Natural killer cell (primary cell): Measurements from ENCODE around the gene SPRY4. TPM values are rescaled to one million over a fixed set of nuclear protein-coding genes. Genes with fewer than 3 reads are reported as not detected.

ENCODE experiments used
- ATAC-seq, 3 donors: fragments of 150-1000 bp in 2 of 3; fragments of 200-7000 bp in 1 of 3; cut with Tn5 transposase; 1 replicate in 1 of 3; 2 replicates in 2 of 3; pipeline ENCODE4 v1.10.0; 2021; ENCODE audit warnings: mild to moderate bottlenecking in 2 of 3, moderate library complexity in 2 of 3
- DNase-seq, 2 donors: peaks; one replicate each; pipeline versions ENCODE4 v3.0.0 to v3.0.0-alpha.2; 2013 to 2021; ENCODE audit warnings: mixed read lengths in 1 of 2
- H3K27ac ChIP-seq: one replicate; pipeline ENCODE4 v1.5.1; 2013; ENCODE audit warnings: mild to moderate bottlenecking, low read length
- H3K27me3 ChIP-seq: one replicate; pipeline ENCODE4 v1.6.1; 2013; ENCODE audit warnings: low read length; ENCODE audit not compliant: control insufficient read depth, insufficient read depth
- H3K36me3 ChIP-seq: one replicate; pipeline ENCODE4 v1.6.1; 2013; ENCODE audit warnings: low read length; ENCODE audit not compliant: control insufficient read depth, insufficient read depth
- H3K4me1 ChIP-seq: one replicate; pipeline ENCODE4 v1.6.1; 2013; ENCODE audit warnings: low read length; ENCODE audit not compliant: control insufficient read depth, insufficient read depth
- H3K4me3 ChIP-seq: one replicate; pipeline ENCODE4 v1.5.1; 2013; ENCODE audit warnings: low read length
- H3K9me3 ChIP-seq: one replicate; pipeline ENCODE4 v1.6.1; 2013; ENCODE audit warnings: low read length; ENCODE audit not compliant: control insufficient read depth, insufficient read depth
- H3K27ac Mint-ChIP-seq, 2 donors: one replicate each; pipeline ENCODE4 v1.8.0; 2022; ENCODE audit warnings: mild to moderate bottlenecking in 2 of 2, mixed read lengths in 2 of 2, moderate library complexity in 1 of 2
- H3K27me3 Mint-ChIP-seq, 2 donors: one replicate each; pipeline ENCODE4 v1.8.0; 2022; ENCODE audit warnings: low read depth in 2 of 2, mixed read lengths in 2 of 2
- H3K36me3 Mint-ChIP-seq: one replicate; pipeline ENCODE4 v1.8.0; 2022; ENCODE audit warnings: mixed read lengths
- H3K4me1 Mint-ChIP-seq, 2 donors: one replicate each; pipeline ENCODE4 v1.8.0; 2022; ENCODE audit warnings: mixed read lengths in 2 of 2
- H3K4me3 Mint-ChIP-seq: one replicate; pipeline ENCODE4 v1.8.0; 2022; ENCODE audit warnings: mild to moderate bottlenecking, moderate library complexity, mixed read lengths
- H3K9me3 Mint-ChIP-seq, 2 donors: one replicate each; pipeline ENCODE4 v1.8.0; 2022; ENCODE audit warnings: mixed read lengths in 2 of 2
- WGBS: methylation state at CpG from one replicate; pipeline ENCODE4 v1.1.7; 2013; ENCODE audit warnings: missing lambda C conversion rate; ENCODE audit not compliant: insufficient coverage; 5-methylcytosine and 5-hydroxymethylcytosine counted together
- intact Hi-C: fragments of 100-400 bp; cut with micrococcal nuclease; formaldehyde crosslinking; loops from one replicate; pipeline ENCODE4 v1.14.2; 2022
- total RNA-seq, 4 donors: library from RNA; stranded (reverse); fragments of 120-200 nt in 1 of 4; gene quantifications; one replicate each; pipeline versions ENCODE4 v1.2.3 to v1.2.4, GENCODE V29; 2013 to 2022
- TF ChIP-seq, protein P1 (sequence below): fragments of 200-600 bp; IDR thresholded peaks from one replicate; pipeline ENCODE4 v1.8.0; 2022; ENCODE audit warnings: antibody characterized with exemption

Gene SPRY4
- total RNA-seq, 3 donors from 2014 or later (not counting 1 experiment from before 2014, with no cell fraction given) = 0.20 to 1.3 (median 0.40) TPM

DNA sequence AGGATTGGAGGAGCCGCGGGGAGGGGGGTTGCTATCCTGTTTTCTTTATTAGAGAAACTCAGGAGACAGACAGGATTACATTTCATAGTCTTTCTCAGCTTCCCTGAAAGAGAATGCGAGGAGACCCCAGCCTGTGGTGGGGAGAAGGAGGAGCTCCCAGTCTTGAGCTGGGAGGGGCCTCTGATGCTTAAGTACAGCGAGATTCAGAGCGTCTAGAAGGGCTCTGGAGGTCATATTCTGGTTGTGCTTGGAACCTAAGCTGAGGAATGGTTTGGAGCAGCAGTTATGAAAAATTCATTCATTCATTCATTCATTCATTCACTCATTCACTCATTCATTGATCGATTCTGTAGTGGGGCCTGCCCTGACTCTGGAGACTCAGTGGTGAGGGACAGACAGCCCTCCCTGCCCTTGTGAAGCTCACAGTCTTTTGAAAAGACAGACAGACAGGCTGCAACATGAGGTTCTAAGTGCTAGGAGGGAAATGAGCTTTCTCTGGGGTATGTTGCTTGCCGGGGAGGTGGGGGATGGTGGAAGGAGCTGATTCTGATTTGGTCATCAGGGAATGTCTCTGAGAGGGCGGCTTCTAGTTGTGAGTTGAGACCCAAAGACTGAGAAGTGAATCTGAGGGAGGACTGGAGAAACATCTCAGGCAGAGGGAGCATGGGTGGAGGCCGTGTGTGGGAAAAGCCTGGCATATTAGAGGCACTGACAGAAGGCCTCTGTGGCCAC is 2.5 kb upstream of the SPRY4 start:
- Histone ChIP-seq H3K4me1 (peaks cover 32% of the 10 kb centered on the region), H3K27me3 (peaks cover 33% of the 10 kb centered on the region), H3K36me3 (no peaks in the 10 kb centered on the region), H3K4me3 (no peak overlapping the region), H3K9me3 (no peaks in the 10 kb centered on the region), H3K27ac (no peak overlapping the region)
- H3K27ac Mint-ChIP-seq = no peak overlapping the region
- no peak for DNase-seq
- H3K9me3 Mint-ChIP-seq = no peaks in the 10 kb centered on the region
- 77% methylated on average over 9 of the region's 9 CpGs for WGBS
- H3K27me3 Mint-ChIP-seq = peaks cover 28% of the 10 kb centered on the region in 2 donors
- ATAC-seq = no peak
- intact Hi-C loops = no loop called here
- H3K4me3 Mint-ChIP-seq = no peak overlapping the region
- TF ChIP-seq, protein P1, sequence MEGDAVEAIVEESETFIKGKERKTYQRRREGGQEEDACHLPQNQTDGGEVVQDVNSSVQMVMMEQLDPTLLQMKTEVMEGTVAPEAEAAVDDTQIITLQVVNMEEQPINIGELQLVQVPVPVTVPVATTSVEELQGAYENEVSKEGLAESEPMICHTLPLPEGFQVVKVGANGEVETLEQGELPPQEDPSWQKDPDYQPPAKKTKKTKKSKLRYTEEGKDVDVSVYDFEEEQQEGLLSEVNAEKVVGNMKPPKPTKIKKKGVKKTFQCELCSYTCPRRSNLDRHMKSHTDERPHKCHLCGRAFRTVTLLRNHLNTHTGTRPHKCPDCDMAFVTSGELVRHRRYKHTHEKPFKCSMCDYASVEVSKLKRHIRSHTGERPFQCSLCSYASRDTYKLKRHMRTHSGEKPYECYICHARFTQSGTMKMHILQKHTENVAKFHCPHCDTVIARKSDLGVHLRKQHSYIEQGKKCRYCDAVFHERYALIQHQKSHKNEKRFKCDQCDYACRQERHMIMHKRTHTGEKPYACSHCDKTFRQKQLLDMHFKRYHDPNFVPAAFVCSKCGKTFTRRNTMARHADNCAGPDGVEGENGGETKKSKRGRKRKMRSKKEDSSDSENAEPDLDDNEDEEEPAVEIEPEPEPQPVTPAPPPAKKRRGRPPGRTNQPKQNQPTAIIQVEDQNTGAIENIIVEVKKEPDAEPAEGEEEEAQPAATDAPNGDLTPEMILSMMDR = no peak
- no peaks in the 10 kb centered on the region for H3K36me3 Mint-ChIP-seq
- H3K4me1 Mint-ChIP-seq = peaks cover 15 to 30% of the 10 kb centered on the region in 2 donors

- Mint-ChIP-seq H3K4me3 (peak overlapping the region; percentile 35), H3K27me3 (peaks cover 28 to 32% of the 10 kb centered on the region in 2 donors), H3K9me3 (no peaks in the 10 kb centered on the region), H3K4me1 (peaks cover 15 to 31% of the 10 kb centered on the region in 2 donors), H3K27ac (peak overlapping the region in 1 of 2 donors; percentile 69), H3K36me3 (no peaks in the 10 kb centered on the region)
- peaks cover 37% of the 10 kb centered on the region for H3K27me3 ChIP-seq
- H3K9me3 ChIP-seq = no peaks in the 10 kb centered on the region
- WGBS = 67% methylated on average over 8 of the region's 8 CpGs
- H3K27ac ChIP-seq = no peak overlapping the region
- peak in 1 of 2 donors; percentile 8 for DNase-seq
- no peak for ATAC-seq
- H3K4me3 ChIP-seq = no peak overlapping the region
- intact Hi-C loops = no loop called here
- TF ChIP-seq, protein P1 = no peak
- H3K4me1 ChIP-seq = peaks cover 32% of the 10 kb centered on the region
- no peaks in the 10 kb centered on the region for H3K36me3 ChIP-seq
Measured at GRCh38 chr5:142326480-142326938, 1.7 kb upstream of the SPRY4 start.

GRCh38 chr5:142325725-142326479 is 1.1 kb upstream of the SPRY4 start:
- Histone ChIP-seq H3K27me3 (peaks cover 37% of the 10 kb centered on the region), H3K9me3 (no peaks in the 10 kb centered on the region), H3K27ac (no peak overlapping the region), H3K4me1 (peaks cover 32% of the 10 kb centered on the region), H3K4me3 (no peak overlapping the region), H3K36me3 (no peaks in the 10 kb centered on the region)
- no peaks in the 10 kb centered on the region for H3K9me3 Mint-ChIP-seq
- H3K36me3 Mint-ChIP-seq = no peaks in the 10 kb centered on the region
- H3K4me3 Mint-ChIP-seq = peak overlapping the region; percentile 87
- TF ChIP-seq, protein P1 = no peak
- WGBS = 9% methylated on average over 44 of the region's 44 CpGs
- peak overlapping the region in 1 of 2 donors; percentile 69 for H3K27ac Mint-ChIP-seq
- DNase-seq = peak in 1 of 2 donors; percentile 16
- peaks cover 19 to 37% of the 10 kb centered on the region in 2 donors for H3K4me1 Mint-ChIP-seq
- H3K27me3 Mint-ChIP-seq = peaks cover 34 to 39% of the 10 kb centered on the region in 2 donors
- intact Hi-C loops = loop anchor here (2.0 kb wide), 1 partner anchor 31 kb away; no protein-coding TSS in a partner anchor
- ATAC-seq = peak in 1 of 3 donors; percentile 30
